Tibial nerve (tissue), 4 donors: ENCODE measurements around the gene KISS1. TPM values are rescaled to one million over a fixed set of nuclear protein-coding genes. Genes with fewer than 3 reads are reported as not detected.

Experiments
- DNase-seq, 2 donors: peaks; one replicate each; pipeline ENCODE4 v3.0.0-alpha.2; 2019; ENCODE audit warnings: low spot score in 2 of 2
- H3K27ac ChIP-seq, 4 donors: fragments of 200-600 bp; sonication (generic) in 3 of 4; one replicate each; pipeline ENCODE4 v1.5.1; 2017 to 2019; ENCODE audit warnings: mild to moderate bottlenecking in 1 of 4
- H3K27me3 ChIP-seq, 2 donors: fragments of 200-600 bp; sonication (generic) in 1 of 2; one replicate each; pipeline versions ENCODE4 v1.5.1 to v1.6.0; 2017 to 2019
- H3K36me3 ChIP-seq, 3 donors: fragments of 200-600 bp; sonication (generic); one replicate each; pipeline ENCODE4 v1.5.1; 2018 to 2019
- H3K4me1 ChIP-seq, 4 donors: fragments of 200-600 bp; sonication (generic) in 3 of 4; one replicate each; pipeline ENCODE4 v1.5.1; 2017 to 2019
- H3K4me3 ChIP-seq, 4 donors: fragments of 200-600 bp; sonication (generic) in 3 of 4; one replicate each; pipeline ENCODE4 v1.5.1; 2017 to 2019; ENCODE audit warnings: mild to moderate bottlenecking in 1 of 4, moderate library complexity in 1 of 4
- H3K9me3 ChIP-seq, 4 donors: fragments of 200-600 bp; sonication (generic) in 3 of 4; one replicate each; pipeline ENCODE4 v1.5.1; 2017 to 2019
- EP300 ChIP-seq, 2 donors: sonication (generic); formaldehyde crosslinking; IDR thresholded peaks; one replicate each; pipeline ENCODE4 v1.6.1; 2017; ENCODE audit warnings: antibody characterized with exemption in 2 of 2, mild to moderate bottlenecking in 1 of 2
- POLR2A ChIP-seq, 2 donors: fragments of 450-650 bp; IDR thresholded peaks; one replicate each; pipeline ENCODE4 v1.6.1; 2017; ENCODE audit warnings: antibody characterized with exemption in 2 of 2, mild to moderate bottlenecking in 2 of 2, moderate library complexity in 2 of 2
- WGBS, 2 donors: methylation state at CpG; one replicate each; pipeline ENCODE4 v1.1.5; 2018; 5-methylcytosine and 5-hydroxymethylcytosine counted together
- total RNA-seq, 4 donors: library from RNA; depleted of rRNA; stranded (reverse); fragments of >200 nt; gene quantifications; one replicate each; pipeline ENCODE4 v1.1.0, GENCODE V29; 2016
- TF ChIP-seq, protein P1 (sequence below), 5 experiments: fragments of 200-600 bp in 3 of 5; fragments of 450-650 bp in 2 of 5; sonication (generic) in 3 of 5; IDR thresholded peaks; one replicate each; pipeline ENCODE4 v1.5.1; 2016 to 2019; ENCODE audit warnings: antibody characterized with exemption in 5 of 5, mild to moderate bottlenecking in 3 of 5, moderate library complexity in 2 of 5

KISS1 gene
- total RNA-seq, 4 donors from 2014 or later, result not detected

DNA sequence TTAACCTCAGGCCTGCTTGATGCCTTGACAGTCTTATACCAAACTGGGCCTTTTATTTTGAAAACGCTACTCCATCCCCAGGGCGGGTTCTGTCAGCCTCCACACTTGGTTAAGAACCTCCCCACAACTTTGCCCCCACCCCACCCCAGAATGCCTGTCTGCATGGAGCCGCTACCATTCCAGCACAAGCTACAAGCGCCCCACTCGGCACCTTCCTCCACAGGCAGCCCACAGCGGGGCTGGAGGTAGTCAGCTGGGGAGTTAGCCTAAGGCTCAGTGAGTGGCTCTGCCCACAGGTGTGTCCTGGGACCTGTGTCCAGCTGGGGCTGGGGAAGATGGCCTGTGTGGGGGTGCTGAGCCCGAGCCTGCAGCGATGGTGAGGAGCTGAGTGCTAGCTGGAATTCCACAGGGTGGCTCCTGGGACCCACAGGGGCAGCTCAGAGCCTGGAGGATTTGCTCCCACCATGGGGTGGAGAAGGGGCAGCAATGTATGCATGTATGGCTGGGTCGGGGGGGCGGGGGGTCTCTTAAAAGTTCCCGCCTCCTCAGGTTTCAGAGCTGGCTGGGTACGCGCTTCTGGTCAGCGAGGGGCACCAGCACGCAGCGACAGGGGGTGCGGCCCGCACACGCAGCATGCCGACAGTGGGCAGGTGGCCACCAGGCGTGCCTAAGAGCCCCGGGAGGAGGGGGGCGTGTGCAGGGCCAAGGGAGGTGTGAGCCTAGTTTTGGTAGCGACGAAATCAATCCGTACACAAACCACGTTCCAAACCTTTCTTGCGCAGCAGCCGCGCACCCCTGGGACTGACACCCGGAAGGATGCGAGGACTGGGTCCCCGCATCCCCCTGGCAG is 45.4 kb downstream of the KISS1 start:
- DNase-seq, result peak; percentile 35 to 60
- Histone ChIP-seq H3K4me3 (peak overlapping the region; percentile 65 to 80 (median 73)), H3K9me3 (no peaks in the 10 kb centered on the region), H3K4me1 (peaks cover 0 to 58% (median 5%) of the 10 kb centered on the region in 4 donors), H3K36me3 (peaks cover 0 to 13% (median 0%) of the 10 kb centered on the region in 3 donors), H3K27ac (peak overlapping the region; percentile 78 to 96 (median 88)), H3K27me3 (no peaks in the 10 kb centered on the region)
- TF ChIP-seq, protein P1, sequence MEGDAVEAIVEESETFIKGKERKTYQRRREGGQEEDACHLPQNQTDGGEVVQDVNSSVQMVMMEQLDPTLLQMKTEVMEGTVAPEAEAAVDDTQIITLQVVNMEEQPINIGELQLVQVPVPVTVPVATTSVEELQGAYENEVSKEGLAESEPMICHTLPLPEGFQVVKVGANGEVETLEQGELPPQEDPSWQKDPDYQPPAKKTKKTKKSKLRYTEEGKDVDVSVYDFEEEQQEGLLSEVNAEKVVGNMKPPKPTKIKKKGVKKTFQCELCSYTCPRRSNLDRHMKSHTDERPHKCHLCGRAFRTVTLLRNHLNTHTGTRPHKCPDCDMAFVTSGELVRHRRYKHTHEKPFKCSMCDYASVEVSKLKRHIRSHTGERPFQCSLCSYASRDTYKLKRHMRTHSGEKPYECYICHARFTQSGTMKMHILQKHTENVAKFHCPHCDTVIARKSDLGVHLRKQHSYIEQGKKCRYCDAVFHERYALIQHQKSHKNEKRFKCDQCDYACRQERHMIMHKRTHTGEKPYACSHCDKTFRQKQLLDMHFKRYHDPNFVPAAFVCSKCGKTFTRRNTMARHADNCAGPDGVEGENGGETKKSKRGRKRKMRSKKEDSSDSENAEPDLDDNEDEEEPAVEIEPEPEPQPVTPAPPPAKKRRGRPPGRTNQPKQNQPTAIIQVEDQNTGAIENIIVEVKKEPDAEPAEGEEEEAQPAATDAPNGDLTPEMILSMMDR (IDR thresholded peaks at IDR 0.05), result no peak
- TF ChIP-seq EP300 (IDR thresholded peaks at IDR 0.05) (no peak), POLR2A (IDR thresholded peaks at IDR 0.05) (no peak)
- 18 to 33% methylated on average over 18 to 23 of the region's 33 CpGs for WGBS, 2 donors

DNA sequence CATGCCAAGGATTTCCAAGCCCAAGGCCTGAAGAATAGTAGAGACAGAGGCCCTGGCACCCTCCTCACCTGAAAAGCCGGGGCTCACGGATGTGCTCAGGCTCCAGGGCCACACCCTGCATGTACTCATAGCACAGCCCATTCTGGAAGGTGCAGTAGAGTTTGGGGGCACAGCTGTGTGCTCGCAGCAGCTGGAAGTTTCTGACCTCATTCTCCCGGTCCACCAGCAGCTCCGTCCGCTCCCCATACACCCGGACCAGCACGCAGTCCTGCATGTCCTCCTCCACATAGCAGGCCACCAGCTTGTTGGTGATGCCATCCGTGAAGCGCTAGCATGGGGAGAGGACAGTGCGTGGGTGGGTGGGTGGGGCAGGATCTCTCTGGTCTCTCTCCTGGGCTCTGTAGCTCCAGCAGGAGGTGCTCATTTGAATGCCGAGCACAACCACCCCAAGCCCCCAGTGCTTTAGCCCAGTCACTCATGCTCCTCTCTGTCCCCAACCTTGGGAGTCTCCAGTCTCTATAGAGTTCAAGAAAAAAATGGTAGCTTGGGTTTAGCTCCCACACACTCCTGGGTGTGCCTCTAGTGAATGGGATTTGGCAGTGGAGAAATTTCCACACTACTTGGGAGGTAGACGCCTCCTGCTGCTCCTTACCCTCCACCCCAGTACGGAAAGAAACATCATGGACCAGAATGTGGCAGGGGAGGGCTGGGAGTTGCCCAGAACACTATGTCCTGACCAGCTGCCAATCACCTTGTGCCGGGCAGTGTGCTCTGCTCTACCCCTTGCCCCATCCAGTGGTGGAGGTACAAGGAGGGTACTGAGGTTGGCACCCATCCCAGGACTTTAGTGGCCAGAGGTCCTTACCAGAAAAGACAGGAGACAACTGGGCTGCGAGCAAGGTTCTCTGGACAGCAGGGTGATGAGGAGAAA is 46.4 kb downstream of the KISS1 start:
- Histone ChIP-seq H3K4me3 (peak overlapping the region in 3 of 4 donors; percentile 65 to 80 (median 73)), H3K9me3 (no peaks in the 10 kb centered on the region), H3K27me3 (no peaks in the 10 kb centered on the region), H3K36me3 (peaks cover 0 to 23% (median 0%) of the 10 kb centered on the region in 3 donors), H3K4me1 (peaks cover 0 to 58% (median 5%) of the 10 kb centered on the region in 4 donors), H3K27ac (peak overlapping the region; percentile 78 to 96 (median 88))
- peak; percentile 30 to 59 for DNase-seq
- 67 to 72% methylated on average over 16 of the region's 16 CpGs for WGBS, 2 donors
- no peak for TF ChIP-seq POLR2A (IDR thresholded peaks at IDR 0.05)
- TF ChIP-seq, protein P1 (IDR thresholded peaks at IDR 0.05), result no peak
- peak; percentile 53 to 86 for TF ChIP-seq EP300 (IDR thresholded peaks at IDR 0.05)

DNA sequence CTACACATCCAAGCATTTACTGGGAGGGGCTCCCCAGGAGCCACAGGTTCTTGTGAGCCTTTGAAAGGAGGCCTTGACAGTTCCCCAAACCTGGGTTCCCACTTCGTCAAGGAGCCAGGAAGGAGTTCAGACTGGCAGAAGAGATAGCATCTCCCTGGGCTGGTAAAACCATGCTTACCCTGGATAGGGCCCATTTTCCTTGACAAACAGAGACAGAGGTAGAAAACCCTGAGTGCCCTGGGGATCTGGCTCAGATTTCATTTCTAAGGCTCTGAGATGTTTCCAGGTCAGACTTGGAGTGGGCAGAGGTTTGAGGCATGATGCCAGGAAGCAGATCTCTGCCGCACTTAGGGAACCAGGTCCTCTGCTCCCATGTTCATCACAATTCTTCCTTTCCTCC is 47.2 kb downstream of the KISS1 start:
- 61 to 77% methylated on average over 2 of the region's 2 CpGs for WGBS, 2 donors
- no peak for TF ChIP-seq POLR2A (IDR thresholded peaks at IDR 0.05)
- TF ChIP-seq, protein P1 (IDR thresholded peaks at IDR 0.05), result no peak
- no peak for TF ChIP-seq EP300 (IDR thresholded peaks at IDR 0.05)
- peak overlapping the region in 1 of 4 donors; percentile 80 for H3K4me3 ChIP-seq
- peak overlapping the region; percentile 25 to 96 (median 84) for H3K27ac ChIP-seq
- H3K27me3 ChIP-seq, result no peaks in the 10 kb centered on the region
- no peak for DNase-seq
- H3K36me3 ChIP-seq, result peaks cover 0 to 29% (median 0%) of the 10 kb centered on the region in 3 donors
- no peaks in the 10 kb centered on the region for H3K9me3 ChIP-seq
- H3K4me1 ChIP-seq, result peaks cover 0 to 58% (median 5%) of the 10 kb centered on the region in 4 donors

DNA sequence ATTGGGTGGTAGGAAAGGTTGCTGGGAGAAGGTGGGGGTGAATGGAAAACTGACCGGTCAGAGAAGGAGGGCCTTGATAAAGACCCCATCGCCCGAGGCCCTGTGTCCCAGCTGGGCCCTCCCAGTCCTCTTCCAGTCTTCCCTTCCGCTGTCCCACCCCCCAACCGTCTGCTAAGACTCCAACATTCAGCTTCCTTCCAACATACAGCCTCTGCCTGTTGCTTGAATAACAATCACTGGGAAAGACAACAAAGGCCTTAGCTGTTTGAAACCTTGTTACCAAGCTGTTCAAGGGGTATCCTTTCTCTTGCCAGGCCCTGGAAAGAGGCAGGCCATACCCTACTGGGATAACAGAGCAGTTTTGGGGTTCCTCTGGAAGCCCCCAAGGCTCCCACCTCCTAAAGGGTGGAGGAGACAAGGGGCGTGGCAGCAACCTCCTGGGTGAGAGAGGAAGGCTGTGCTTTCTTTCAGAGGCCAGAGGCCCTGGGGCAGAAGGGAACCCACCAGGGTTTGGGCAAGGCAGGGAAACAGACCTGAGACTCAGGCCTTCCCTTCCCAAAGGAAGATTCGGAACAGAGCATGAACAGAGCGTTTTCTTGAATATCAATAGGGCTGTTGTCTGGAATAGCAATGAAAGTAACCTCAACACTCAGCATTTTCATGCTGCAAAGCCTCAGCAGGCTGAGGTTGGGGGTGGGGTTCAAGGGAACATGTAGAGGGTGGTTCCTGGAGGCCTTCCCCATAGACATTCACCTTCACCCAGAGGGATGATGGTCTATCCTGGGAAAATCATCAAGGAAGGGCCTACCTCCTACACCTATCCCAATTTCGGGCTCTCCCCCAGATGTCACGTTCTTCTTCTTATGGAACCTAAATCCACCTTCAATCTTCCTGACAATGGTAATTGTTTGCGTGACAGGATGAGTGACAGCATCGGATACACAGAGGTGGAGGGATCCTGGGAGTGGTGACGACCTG is 48.6 kb downstream of the KISS1 start:
- no peaks in the 10 kb centered on the region for H3K9me3 ChIP-seq
- H3K36me3 ChIP-seq, result peaks cover 0 to 43% (median 0%) of the 10 kb centered on the region in 3 donors
- TF ChIP-seq POLR2A (IDR thresholded peaks at IDR 0.05) (no peak), EP300 (IDR thresholded peaks at IDR 0.05) (no peak)
- TF ChIP-seq, protein P1 (IDR thresholded peaks at IDR 0.05), result no peak
- H3K27ac ChIP-seq, result peak overlapping the region in 3 of 4 donors; percentile 54 to 96 (median 80)
- no peaks in the 10 kb centered on the region for H3K27me3 ChIP-seq
- peak overlapping the region in 1 of 4 donors; percentile 80 for H3K4me3 ChIP-seq
- peaks cover 0 to 51% (median 5%) of the 10 kb centered on the region in 4 donors for H3K4me1 ChIP-seq
- WGBS, 2 donors, result 63 to 66% methylated on average over 13 of the region's 13 CpGs
- no peak for DNase-seq
